HPDE6-E6E7 (cell line): ENCODE data around the gene VTI1B.
"Not testable (repeated sequence)": the region's sequence is repeated elsewhere in the genome, so short reads cannot be mapped to it uniquely, and the experiment has no call there.

ENCODE experiments used
- DNase-seq: peaks from one replicate; pipeline ENCODE4 v3.0.0; 2011; ENCODE audit warnings: missing footprints; ENCODE audit errors: extremely low spot score

The VTI1B gene

GRCh38 chr14:67674480-67675218 lies at the start of gene VTI1B:
Gene VTI1B, minus strand, starts transcription at chr14:67674632. Its CDS starts 143 bp downstream, at chr14:67674489.
- peak; percentile 70 for DNase-seq

DNA sequence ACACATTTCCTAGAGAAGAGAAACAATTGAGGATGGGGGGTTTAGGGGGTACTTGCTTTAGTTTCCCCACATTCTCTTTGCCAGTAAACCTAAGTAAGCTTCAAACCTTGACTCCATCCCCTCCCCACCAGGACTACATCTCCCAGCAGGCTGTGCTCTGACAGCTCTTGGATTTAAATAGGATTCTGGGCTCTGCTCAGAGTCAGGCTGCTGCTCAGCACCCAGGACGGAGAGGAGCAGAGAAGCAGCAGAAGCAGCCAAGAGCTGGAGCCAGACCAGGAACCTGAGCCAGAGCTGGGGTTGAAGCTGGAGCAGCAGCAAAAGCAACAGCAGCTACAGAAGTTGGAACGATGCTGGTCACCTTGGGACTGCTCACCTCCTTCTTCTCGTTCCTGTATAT lies 47.9 kb upstream of the VTI1B start:
- DNase-seq: no peak

GRCh38 chr14:67721875-67722274 lies 47.4 kb upstream of the VTI1B start:
- DNase-seq: no peak

- DNase-seq: no peak
Observed at GRCh38 chr14:67719866-67720265, 45.4 kb upstream of the VTI1B start.

GRCh38 chr14:67719385-67719784 lies 45.0 kb upstream of the VTI1B start:
- not testable (repeated sequence) for DNase-seq

DNA sequence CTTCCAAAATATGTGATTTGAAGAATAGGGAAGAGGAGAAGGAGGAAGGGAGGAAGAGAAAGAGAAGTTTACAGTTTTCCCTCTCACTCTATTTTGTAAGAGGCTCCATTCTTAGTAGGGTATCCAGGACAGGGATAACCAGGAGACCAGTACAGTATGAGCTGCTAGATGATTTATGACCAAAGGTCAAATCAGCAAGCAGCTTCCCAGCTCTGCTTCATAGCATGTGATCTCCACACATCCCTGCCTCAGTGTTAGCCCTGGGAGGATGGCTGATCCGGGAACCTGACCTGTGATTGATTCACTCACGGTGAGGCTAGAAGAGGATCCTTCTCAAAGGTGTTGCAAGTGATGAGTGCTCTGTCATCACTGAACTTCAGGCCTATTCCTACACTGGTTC lies 43.8 kb upstream of the VTI1B start:
- no peak for DNase-seq

DNA sequence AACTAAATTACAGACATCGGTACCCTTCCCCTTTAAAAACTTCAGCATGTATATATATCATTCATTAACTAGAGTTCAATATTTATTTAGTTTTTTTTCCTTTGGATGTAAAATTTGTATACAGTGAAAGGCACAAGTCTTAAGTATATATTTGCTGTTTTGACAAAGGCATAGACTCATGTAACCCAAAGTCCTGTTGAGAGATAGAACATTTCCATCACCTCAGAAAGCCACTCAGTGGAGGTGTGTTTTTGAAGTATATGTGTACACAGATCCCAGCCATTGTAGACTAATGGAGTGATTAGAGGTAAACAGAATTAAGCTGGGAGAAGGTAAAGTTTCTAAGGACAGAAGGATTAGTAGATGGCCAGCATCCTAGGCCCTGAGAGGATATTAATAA lies 42.6 kb upstream of the VTI1B start:
- DNase-seq: no peak

DNA sequence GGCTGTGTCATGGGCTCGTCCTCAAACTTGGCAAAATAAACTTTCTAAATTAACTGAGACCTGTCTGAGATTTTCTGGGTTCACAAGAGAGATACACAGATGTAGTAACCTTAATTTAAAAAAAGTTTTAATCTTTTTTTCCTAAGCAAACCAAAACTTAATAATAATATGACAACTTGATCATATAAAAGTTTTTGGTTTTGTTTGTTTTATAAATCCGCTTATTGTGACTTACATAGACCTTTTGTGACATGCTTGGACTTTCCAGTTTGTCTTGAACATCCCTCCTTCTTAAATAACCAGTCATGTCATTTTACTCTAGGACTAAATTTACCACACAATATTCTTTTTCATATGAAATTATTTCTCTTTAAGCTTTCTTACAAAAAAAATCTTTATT lies 35.8 kb upstream of the VTI1B start:
- no peak for DNase-seq

DNA sequence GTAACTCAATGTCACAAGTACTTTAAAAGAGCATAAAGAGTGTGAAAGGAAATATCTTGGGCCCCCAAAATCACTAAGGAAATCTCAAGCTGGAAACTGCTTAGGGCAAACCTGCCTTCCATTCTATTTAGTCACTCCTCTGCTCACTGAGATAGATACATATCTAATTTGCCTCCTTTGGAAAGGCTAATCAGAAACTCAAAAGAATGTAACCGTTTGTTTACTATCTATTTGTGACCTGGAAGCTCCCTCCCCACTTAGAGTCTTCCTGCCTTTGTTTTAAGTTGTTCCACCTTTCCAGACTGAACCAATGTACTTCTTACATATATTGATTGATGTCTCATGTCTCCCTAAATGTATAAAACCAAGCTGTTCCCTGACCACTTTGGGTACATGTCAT lies 35.4 kb upstream of the VTI1B start:
- DNase-seq: not testable (repeated sequence)

DNA sequence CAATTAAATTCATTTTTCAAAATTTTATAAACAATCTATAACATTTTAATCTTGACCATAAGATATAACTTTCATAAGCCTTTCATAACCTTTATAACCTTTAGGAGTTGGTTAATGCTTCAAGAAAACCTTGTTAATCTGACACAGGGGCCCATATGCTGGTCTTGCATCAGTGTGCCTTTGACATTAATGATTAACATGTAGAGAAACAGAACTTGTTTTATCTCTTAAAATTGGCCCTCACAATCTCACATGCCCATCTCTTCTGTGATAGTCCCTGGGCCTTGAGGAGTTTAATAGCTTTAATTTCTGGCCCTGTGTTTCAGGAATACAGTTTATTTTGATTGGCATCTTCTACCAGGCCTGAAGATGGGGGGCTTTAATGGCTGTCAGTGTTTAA lies 34.9 kb upstream of the VTI1B start:
- not testable (repeated sequence) for DNase-seq

- peak; percentile 46 for DNase-seq
Observed at GRCh38 chr14:67705211-67705610, 30.8 kb upstream of the VTI1B start.

- DNase-seq: peak; percentile 51
Observed at GRCh38 chr14:67704484-67705089, 30.2 kb upstream of the VTI1B start.

- no peak for DNase-seq
Observed at GRCh38 chr14:67703997-67704396, 29.6 kb upstream of the VTI1B start.

DNA sequence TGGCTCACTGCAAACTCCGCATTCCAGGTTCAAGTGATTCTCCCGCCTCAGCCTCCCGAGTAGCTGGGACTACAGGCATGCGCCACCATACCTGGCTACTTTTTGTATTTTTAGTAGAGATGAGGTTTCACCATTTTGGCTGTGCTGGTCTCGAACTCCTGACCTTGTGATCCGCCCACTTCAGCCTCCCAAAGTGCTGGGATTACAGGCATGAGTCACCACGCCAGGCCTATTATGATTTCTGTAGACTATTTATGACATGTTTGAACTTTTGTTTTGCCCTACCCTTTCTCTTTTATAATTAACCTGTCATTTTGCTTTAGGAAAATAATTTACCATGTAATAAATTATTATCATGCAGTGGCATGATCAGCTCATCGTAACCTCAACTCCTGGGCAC lies 27.1 kb upstream of the VTI1B start, which contains the start of gene RDH12:
RDH12 (plus strand) TSS at position 395 of the 400 bp plus-strand sequence. CDS start 20,757 bp downstream, outside the sequence.
- DNase-seq: not testable (repeated sequence)

DNA sequence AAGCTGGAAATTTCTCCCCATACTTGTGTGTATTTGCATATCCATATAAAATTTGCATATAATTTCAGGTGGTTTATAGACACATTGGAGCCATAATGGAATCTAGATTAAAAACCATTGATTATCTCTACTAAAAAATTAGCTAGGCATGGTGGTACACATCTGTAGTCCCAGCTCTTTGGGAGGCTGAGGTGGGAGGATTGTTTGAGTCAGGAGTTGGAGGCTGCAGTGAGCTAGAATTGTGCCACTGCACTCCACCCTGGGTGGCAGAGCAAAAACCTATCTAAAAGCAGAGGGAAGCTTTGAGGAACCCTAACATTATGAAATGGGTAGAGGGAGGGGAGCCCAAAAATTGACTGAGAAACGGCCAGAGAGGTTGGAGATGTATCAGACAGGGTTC lies 23.7 kb upstream of the VTI1B start:
- no peak for DNase-seq

DNA sequence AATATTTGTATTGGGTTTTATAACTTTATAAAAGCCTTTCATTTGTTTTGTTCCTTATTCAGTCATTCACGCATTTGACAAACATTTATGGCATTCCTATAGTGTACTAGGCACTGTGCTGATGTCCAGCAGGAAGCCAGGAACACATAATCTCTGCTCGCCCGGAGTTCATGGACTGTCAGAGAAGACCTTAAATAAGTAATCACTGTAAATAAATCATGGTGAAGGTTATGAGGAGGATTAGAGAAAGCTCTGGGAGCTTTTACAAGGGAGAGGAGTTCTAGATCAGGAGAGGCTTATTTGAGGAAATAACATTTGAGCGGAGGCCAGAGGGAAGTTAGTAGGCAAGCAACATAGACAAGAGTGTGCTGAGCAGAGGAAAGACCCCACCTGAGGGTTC lies 22.6 kb upstream of the VTI1B start:
- DNase-seq: no peak

DNA sequence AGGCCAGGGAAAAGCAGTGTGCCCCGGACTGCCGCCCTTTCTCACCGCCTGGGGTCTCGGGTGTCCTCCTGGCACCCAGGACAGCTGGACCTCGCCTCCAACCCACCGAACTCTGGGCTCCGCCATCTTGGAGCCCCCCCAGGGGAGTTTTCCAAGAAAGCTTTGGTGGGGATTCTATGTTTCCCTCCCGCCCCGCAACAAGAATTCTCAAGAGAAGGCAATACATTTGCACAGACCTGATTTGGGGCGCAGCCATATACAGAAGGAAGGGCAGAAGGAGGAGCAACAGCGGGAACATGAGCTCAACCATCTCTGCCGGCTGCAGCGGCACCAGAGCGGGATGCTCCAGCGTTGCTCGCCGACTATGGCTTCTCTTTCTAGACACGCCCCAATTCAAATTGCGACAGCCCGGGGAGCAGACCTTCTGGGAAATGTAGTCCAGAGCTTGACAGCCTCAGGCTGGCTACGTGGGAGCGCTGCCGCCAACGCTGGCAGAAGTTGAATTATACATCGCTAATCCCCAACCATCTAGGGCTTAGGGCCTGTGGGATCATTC lies 21.0 kb upstream of the VTI1B start, which contains the start of gene RDH11:
RDH11 (minus strand) TSS at position 371 of the 556 bp plus-strand sequence; CDS start at position 310, 61 bp downstream.
- DNase-seq: peak; percentile 85

DNA sequence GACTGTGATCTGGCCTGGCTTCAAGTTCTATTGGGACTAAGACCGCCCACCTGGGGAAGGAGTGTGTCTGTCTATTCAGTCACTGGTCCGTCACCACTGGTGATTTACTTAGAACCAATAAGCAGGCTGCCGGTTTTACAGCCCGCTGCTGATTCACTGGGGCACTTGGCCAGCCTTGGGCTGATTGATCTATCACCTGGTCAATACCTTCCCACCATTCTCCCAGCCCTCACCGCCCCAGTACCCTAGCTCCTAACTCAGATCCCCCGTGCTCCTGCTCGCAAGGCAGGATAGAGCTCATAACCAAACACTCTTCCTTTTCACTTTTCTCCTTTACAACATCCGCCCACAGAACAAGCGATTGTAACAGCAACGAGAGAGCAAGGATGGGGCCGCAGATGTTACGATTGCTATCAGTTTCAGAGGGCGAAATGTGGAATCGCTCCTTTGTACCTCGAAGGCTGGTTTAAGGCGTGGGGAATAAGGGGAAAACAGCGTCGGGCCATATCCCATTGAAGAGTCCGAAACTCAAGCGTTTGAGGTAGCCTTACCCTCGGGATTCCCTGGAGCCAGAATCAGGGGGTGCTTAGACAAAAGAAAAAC lies 20.5 kb upstream of the VTI1B start:
- DNase-seq: peak; percentile 99

DNA sequence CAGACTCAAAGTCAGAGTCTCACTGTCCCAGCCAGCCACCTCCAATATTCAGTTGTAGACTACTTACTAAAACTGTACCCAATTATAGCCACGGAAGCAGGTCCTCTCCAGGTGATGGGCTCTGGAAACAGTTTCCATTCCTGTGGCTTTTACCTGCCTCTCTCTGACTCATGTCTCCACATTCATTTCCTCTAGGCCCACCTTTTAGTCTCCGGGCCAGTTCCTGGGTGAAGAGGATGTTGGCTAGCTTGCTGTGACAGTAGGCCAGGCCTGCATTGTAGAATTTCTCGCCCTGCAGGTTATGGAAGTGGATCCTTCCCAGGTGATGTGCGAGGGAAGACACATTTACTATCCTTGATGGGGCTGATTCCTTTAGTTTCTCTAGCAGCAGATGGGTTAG lies 15.6 kb upstream of the VTI1B start:
- no peak for DNase-seq

DNA sequence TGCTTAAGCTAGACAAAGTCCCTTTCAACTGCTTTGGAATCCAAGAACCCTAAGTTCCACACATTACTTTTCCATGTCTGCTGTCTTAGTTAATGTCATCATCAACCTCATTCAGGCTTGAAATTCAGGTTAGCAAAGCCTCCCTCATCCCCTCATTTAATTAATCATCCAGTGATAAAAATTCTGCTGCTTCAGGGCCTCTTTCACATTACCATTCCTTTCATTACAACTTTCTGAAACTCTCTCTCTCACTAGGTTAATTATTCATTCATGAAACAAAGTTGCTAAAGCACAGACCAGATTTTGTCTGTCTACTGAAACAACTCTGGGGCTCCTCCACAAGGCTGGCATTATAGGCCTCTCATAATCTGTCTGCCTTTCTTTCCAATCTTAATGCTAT lies 9.4 kb upstream of the VTI1B start:
- no peak for DNase-seq

GRCh38 chr14:67680941-67681340 lies 6.5 kb upstream of the VTI1B start:
- DNase-seq: no peak

DNA sequence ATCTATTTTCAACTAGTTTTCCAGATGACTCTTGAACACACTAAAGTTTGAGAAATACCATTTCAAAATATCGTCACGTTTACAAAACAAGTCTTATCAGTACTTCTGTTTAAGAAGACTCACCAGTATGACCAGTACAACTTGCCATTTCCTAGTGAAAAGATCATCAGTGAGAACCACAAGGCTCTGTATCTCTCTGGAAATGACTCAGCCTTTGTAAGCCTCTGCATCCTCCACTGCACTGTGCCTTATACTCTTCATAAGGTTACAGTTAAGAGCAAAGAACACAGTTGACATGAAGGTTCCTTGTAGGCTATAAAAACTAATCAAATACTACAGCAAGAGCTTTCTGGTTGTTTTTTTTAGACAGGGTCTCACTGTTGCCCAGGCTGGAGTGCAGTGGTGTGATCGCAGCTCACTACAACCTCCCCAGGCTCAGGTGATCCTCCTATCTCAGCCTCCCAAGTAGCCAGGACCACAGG lies 5.7 kb upstream of the VTI1B start:
- DNase-seq: peak; percentile 68
